Measurements from ENCODE around the gene SEC14L1.

DNA sequence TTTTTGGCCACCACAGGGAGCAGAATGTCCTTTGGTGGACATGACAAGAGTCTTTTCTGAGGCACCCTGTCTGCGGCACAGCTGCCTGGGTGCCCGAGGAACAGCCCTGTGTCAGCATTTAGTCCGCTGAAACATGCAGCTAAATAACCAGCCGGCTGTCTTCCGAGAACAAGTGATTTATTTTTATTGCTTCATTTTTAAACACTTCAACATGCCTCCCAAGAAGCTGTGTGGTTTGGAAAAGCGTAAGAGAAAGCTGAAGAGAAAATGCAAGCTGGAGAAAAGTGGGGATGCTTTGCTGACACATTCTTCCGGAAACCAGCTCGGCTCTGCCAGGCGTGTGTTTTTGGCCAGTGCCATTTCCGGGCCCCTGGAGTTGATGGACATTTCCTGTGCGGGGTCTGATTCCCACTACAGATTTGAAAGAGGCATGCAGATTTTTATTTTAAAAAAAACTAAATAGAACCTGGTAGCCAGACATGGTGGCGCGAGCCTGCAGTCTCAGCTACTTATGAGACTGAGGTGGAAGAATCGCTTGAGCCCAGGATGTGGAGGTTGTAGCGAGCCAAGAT is 94.7 kb downstream of the SEC14L1 start:
- TF ChIP-seq POU5F1 (IDR thresholded peaks at IDR 0.05; ENCODE audit: low read depth, low read length) (no peak), EZH2 (IDR thresholded peaks at IDR 0.05; ENCODE audit: low read depth, low read length, severe bottlenecking) (no peak), BCL11A (IDR thresholded peaks at IDR 0.05; ENCODE audit: low read depth in 2 of 2, low read length in 2 of 2) (no peak), POLR2A (IDR thresholded peaks at IDR 0.05; ENCODE audit: control extremely low read depth in 1 of 2, low read depth in 2 of 2, low read length in 2 of 2) (no peak)
